HG03558 (cell line): Measurements from ENCODE around the gene ARRDC3.
A peak's percentile ranks its signal among the peaks of the same experiment; 100 is the strongest.
"Not testable (repeated sequence)": the region's sequence is repeated elsewhere in the genome, so short reads cannot be mapped to it uniquely, and the experiment has no call there.

Experiments
- ATAC-seq: cut with Tn5 transposase; IDR thresholded peaks from one replicate; pipeline ENCODE4 v1.9.1; 2021; ENCODE audit warnings: moderate number of reproducible peaks; ENCODE audit not compliant: unreplicated experiment; ENCODE audit errors: extremely low read depth

ARRDC3 gene

DNA sequence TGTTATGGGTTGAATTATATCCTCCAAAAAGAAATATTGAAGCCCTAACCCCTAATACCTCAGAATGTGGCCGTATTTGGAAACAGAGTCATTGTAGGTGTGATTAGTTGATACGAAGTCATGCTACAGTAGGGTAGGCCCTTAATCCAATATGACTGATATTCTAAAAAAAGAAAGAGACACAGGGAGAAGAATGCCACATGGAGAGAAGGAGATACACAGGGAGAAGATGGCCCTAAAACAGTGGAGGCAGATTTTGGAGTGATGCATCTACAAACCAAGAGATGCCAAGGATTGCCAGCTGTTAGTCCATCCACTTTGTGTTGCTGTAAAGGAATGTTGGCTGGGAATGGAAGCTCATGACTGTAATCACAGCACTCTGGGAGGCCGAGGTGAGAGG is 21.3 kb downstream of the ARRDC3 start:
- no peak for ATAC-seq

DNA sequence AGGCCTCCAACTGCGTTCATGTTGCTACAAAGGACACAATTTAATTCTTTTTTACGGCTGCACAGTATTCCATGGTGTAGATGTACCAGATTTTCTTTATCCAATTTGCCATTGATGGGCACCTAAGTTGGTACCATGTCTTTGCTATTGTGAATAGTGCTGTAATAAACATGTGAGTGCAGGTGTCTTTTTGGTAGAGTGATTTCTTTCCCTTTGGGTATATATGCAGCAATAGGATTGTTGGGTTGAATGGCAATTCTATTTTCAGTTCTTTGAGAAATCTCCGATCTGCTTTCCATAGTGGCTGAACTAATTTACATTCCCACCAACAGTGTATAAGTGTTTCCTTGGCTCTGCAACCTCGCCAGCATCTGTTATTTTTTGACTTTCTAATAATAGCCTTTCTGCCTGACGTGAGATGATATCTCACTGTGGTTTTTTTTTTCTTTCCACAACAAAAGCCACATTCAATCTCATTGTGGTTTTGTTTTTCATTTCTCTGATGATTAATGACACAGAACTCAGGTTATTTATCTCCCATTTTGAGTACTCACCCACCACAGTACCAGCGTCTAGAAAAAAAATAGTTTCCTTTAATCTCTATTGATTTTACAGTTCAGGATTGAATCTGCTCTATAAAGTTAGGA is 21.9 kb downstream of the ARRDC3 start:
- ATAC-seq = peak; percentile 86

DNA sequence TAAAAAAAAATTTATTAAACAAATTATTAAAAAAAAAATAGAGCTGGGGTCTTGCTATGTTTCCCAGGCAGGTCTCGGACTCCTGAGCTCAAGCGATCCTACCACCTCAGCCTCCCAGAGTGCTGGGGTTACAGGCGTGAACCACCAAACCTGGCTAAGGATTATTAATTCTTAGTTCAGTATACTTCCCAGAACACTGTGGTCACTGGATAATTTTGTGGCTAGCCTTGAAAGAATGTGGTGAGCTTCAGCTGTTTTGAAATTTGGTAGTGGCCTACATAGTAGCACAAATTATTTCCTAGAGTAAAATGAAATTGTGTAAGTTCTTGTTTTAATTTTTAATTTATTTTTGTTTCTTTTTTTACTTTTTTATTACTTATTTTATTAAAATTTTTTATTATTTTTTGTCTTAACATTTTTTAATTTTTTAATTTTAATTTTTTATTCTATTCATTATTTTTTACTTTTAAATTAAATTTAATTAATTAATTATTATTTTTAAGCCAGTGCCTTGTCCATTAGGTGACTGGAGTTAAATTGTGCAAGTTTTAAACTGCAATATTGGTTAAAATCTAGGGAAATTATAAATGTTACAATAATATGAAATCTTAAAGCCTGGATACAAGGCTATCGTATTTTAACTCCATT is 23.0 kb downstream of the ARRDC3 start:
- ATAC-seq = no peak

DNA sequence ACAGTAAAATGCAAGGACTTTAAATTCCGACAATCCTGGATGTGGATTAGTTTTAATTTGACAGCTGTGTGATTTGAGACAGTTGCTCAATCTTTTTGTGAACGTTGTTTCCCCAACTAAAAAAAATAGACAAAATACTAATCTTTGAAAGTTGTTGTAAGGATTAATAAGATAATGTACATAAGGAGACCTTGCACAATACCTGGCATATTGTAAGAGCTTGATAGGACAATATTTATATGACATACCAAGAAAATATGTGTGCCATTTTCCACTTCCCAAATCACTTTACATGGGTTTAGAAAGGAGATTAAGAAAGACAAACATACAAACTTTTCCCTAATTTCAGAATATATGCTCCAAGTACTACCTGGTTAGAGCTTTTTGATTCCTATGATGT is 25.3 kb downstream of the ARRDC3 start:
- ATAC-seq = no peak

DNA sequence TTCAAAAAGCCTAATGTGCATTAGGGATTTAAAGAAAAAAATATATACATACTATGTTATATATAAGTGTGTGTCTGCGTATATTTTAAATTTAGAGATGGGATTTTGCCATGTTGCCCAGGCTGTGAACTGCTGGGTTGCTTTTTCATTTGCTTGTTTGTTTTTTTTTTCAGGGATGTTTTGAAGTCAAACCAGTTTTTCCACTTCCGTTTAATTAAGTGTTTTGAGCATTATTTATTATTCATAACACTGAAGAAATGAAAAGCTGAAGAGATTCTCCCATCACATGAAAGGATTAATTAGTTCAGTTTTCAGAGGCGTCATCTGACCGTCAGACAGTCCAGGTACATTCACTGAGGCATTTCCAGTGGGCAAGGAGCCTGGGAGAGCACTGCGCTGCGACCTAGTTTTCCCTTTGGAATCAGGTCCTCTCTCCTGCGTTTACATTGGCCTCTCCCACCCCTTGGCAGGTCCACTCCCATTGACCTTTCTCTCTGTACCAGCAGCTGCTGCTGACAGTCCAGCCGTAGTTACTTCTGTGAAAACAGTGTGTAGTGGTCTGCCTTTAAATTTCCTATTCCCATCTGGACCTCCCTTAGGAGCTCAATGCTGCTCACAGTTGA is 26.0 kb downstream of the ARRDC3 start:
- ATAC-seq = no peak

DNA sequence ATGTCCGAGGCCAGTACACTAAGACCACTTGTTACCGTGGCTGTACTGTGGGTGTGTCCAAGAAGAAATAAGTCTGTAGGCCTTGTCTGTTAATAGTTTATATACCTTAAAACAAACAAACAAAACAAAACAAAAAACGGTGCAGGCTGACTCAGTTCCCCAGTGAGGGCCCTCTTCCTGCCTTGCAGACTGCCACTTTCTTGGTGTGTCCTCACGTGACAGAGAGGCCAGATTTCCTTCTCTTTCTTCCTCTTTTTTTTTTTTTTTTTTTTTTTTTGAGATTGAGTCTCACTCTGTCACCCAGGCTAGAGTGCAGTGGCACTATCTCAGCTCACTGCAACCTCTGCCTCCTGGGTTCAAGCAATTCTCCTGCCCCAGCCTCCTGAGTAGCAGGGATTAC is 28.2 kb downstream of the ARRDC3 start:
- ATAC-seq = not testable (repeated sequence)

DNA sequence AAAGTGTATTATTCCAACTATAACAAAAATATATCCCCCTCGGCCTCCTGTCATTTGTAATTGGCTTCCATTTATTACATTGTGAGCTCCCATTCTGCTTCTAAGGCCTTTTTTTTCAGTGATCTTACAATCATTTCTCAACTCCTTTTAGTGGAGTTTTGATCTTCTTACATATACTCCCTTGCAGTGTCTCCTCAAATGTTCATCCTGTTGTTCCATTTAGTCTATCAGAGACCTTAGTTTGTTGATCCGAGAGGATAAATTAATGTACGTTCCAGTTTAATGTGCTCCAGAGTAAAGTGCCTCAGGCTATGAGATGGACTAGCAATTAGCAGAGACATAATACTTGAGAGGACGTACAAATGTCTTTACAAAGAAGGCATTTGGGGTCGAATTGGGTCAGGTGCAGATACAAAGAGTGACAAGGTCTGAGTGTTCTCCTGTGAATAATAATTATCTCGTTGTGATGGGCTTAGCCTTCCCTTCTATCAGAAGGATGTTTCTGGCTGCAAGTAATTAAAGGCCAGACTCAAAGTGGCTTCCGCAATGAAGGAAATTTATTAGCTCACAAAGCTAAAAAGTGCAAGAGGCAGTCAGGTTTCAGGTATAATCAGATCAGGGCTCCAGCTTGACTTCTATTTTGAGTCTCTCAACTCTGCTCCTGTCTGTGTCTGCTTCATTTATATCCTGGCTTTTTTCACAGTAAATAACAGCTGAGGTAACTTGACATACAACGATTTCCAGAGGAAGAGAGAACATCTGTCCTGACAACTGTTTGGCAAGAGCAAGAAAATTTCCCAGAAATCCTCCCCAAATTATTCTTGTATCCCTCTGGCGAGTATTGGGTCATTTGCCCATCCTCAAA is 30.1 kb downstream of the ARRDC3 start:
- no peak for ATAC-seq

DNA sequence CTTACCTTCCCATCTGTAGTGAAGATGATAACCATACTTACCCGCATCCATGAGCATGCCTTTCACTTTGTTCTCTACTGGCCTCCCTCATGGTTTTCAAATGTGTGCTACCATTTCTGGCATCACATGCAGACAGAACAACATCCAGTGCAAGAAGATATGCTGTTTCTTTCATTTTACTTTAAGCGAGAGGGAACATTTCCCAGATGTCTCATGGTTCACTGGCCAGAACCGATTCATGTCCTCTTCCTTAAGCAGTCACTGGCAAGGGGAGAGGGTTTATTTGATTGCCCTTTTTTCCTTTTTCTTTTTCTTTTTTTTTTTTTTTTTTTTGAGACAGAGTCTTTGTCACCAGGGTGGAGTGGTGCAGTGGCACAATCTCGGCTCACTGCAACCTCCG is 37.7 kb downstream of the ARRDC3 start:
- no peak for ATAC-seq

DNA sequence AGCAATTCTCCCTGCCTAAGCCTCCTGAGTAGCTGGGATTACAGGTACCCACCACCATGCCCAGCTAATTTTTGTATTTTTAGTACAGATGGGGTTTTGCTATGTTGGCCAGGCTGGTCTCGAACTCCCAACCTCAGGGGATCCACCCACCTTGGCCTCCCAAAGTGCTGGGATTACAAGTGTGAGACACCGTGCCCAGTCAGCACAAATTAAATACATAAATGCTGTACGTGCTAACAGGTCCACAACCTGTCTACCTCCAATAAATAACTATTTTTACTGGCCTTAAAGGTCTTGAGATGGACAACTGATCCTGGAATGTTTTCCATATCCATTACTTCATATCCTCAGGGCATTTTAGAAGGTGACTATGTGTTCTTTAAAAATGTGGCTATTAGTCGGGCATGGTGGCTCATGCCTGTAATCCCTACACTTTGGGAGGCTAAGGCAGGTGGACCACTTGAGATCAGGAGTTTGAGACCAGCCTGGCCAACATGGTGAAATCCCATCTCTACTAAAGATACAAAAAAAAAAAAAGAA is 38.4 kb downstream of the ARRDC3 start:
- not testable (repeated sequence) for ATAC-seq

DNA sequence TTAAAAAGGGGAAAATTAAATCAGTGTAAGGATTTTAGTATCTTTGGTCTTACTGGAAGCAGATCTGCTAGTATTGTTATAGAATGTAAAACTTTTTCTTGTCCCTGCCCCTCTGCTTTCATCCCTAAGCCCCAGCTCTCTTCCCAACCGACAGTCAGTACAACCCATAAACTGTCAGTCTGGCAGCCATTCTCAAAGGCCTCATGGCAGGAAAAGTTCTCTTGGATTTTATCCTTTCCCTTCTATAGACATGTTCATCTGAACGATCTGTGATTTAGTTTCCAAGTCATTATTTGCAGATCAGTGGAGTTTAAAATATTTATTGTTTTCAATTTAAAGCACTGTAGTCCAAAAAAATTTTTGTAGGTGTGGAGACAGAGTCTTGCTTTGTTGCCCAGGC is 39.2 kb downstream of the ARRDC3 start:
- no peak for ATAC-seq

DNA sequence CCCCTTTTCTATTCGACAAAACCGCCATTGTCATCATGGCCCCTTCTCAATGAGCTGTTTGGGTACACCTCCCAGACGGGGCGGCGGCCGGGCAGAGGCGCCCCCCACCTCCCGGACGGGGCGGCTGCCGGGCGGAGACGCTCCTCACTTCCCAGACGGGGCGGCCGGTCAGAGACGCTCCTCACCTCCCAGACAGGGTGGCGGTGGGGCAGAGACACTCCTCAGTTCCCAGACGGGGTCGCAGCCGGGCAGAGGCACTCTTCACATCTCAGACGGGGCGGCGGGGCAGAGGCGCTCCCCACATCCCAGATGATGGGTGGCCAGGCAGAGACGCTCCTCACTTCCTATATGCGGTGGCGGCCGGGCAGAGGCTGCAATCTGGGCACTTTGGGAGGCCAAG is 40.2 kb downstream of the ARRDC3 start:
- not testable (repeated sequence) for ATAC-seq

DNA sequence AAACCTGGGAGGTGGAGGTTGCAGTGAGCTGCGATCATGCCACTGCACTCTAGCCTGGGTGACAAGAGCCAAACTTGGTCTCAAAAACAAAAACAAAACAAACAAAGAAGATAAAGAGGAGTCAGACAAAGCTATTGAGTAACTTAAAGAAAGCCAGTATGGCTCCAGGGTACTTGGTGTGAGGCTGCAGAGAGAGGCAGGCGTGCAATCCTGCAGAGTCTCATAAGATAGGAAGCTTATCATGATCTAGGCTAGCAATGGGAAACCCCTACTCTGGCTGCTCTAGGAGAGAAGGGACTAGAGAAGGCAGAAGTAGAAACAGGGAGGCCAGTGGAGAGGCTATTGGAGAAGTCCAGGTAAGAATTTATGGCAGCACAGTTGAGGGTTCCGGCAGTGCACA is 42.0 kb downstream of the ARRDC3 start:
- no peak for ATAC-seq

DNA sequence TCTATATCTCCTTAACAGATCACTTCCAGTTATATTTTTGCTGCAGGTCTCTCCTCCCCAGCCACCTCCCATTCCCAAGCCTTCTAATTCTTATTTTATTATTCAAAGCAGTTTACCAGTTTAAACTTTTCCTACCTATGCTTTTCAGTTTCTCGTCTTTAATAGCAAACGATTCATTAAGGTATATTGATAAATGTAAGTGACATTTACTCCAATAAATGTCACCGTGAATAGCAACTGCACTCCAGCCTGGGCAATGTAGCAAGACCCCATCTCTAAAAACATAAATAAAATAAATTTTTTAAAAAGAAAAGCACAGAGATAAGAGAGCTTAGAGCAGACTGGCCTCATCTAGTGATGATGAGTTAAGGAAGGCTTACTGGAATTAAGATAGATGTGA is 42.6 kb downstream of the ARRDC3 start:
- ATAC-seq = no peak

DNA sequence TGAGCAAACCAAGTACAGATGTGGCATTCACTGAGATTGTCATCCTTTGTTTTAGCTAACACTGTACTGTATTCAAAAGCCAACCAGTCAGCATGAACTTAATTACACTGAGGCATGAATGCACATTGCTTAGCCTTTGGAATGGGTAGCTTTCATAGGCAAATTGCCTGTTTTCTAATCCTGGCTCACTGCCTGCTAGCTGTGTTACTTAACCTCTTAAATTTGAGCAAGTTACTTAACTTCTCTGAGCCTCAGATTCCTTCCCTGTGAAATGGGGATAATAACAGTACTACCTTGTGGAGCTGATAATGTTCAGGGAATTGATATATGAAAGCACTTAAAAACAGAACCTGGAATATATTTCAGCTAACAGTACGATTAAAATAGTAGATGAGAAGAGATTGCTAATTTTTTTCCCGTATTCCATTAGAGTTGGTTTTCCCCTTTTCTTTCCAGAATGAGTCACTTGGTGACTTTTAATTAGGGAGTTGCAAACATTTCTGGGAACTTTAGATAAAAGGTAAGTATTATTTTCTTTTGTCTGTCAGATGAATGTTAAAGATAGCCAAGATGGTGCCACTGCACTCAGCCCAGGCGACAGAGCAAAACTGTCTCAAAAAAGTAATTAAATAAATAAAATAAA is 43.9 kb downstream of the ARRDC3 start:
- ATAC-seq = no peak

DNA sequence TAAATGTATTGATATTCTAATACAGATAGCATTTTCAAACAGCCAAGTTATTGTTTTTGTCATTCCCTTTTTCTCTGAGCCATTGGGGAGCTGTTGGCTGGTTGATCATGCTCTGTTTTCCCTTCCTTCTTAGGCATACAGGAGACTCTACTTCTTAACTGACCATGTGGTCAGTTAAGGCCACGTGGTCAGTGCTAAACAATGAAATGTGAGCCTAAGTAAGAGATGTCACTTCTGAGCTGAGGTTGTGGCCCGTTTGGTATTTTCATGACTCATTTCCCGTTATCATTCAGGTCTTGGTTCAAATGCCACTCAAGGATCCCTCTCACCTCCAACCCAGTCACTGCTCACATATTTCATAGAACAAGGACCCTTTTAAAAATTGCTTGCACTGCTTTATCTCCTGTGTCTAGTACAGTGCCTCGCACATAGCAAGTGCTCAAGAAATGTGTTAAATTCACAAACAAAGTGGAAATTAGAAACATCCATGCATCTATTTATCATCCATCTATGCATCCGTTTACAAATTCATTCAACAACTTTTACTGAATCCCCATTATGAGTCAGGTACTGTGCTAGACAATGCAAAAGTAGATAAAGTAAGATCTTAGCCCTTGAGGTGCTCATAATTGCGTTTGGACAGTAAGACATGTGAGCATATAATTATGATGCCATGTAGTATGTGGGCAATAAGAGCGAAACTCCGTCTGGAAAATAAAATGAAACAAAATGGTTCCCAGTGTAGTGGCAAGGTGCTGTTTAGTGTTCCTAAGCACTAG is 50.7 kb downstream of the ARRDC3 start:
- ATAC-seq = peak; percentile 64

DNA sequence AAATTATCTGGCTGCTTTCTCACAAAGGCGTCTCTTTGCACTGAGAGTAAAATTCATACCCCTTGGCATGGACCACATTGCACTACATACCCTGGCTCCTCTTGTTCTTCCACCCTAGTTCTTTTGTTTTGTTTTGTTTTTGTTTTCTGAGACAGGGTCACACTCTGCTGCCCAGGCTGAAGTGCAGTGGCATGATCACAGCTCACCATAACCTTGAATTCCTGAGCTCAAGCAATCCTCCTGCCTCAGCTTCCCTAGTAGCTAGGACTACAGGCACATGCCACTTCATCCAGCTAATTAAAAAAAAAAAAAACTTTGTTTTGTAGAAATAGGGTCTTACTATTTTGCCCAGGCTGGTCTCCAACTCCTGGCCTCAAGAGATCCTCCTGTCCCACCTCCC is 51.4 kb downstream of the ARRDC3 start:
- no peak for ATAC-seq

DNA sequence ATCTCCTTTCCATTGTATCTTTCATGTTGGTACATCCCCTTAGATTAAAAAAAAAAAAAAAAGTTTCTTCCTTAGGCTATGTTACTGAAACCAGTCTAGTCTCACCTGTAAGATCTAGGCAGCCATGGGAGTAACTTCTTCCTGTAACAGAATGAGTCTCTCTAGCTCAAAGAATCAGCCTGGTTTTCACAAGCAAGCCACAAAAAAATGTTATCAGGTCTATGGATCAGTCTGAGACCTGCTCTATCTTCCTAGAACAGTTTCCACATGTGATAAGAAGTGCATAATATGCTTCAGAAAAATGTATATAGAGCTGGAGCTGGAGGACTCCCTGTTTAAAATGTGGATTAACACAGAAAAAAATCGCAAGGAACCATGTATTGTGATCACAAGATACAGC is 53.8 kb downstream of the ARRDC3 start:
- no peak for ATAC-seq

DNA sequence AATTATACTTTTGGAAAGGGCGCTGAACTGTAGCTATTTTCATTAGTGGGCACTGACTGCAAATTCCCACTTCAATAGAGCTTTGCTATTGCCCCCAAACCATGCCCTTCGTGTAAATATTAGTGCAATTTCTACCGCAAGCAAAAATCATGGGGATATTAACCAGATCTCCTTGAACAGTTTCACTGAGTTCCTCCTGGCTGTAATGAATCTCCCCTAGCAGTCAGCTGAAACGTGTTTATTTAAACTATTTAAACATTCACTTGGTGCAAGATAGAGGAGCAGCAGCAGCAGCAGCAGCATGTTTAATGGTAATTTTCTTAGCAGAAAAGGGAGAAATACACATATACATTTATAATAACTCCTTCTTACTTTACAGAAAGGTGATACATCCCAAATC is 54.4 kb downstream of the ARRDC3 start:
- no peak for ATAC-seq

DNA sequence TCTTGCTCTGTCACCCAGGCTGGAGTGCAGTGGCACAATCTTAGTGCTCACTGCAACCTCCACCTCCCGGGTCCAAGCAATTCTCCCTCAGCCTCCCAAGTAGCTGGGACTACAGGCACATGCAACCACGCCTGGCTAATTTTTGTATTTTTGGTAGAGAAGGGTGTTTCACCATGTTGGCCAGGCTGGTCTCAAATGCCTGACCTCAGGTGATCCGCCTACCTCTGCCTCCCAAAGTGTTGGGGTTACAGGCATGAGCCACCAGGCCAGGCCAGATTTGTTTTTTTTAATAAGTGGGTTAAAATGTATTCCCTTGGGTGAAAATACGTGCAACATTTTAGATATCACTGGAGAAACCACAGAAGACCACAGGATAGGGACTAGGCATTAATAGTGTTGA is 60.1 kb downstream of the ARRDC3 start:
- ATAC-seq = not testable (repeated sequence)
